Heart right ventricle (tissue), 16 donors: Measurements from ENCODE around the gene ACSF3. TPM values are rescaled to one million over a fixed set of nuclear protein-coding genes. Genes with fewer than 3 reads are reported as not detected.

Experiments
- ATAC-seq, 8 donors: fragments of 200-7000 bp; cut with Tn5 transposase; one replicate each; pipeline ENCODE4 v1.9.1; 2020; ENCODE audit warnings: mild to moderate bottlenecking in 8 of 8, moderate library complexity in 8 of 8, moderate number of reproducible peaks in 1 of 8
- DNase-seq, 2 donors: peaks; one replicate each; pipeline ENCODE4 v3.0.0-alpha.2; 2020
- H3K27ac ChIP-seq, 10 donors: fragments of 200-600 bp; sonication (generic) in 2 of 10; one replicate each; pipeline versions ENCODE4 v1.5.0 to v1.8.0; 2020 to 2022; ENCODE audit warnings: mild to moderate bottlenecking in 3 of 10
- H3K27me3 ChIP-seq, 7 donors: fragments of 200-600 bp; one replicate each; pipeline ENCODE4 v1.8.0; 2021 to 2022; ENCODE audit warnings: mild to moderate bottlenecking in 2 of 7
- H3K36me3 ChIP-seq, 9 donors: fragments of 200-600 bp; sonication (generic) in 1 of 9; one replicate each; pipeline versions ENCODE4 v1.5.0 to v1.8.0; 2020 to 2022; ENCODE audit warnings: mild to moderate bottlenecking in 2 of 9
- H3K4me1 ChIP-seq, 9 donors: fragments of 200-600 bp; sonication (generic) in 1 of 9; one replicate each; pipeline versions ENCODE4 v1.5.0 to v1.8.0; 2020 to 2022; ENCODE audit warnings: mild to moderate bottlenecking in 4 of 9
- H3K4me3 ChIP-seq, 10 donors: fragments of 200-600 bp; sonication (generic) in 2 of 10; one replicate each; pipeline versions ENCODE4 v1.5.0 to v1.8.0; 2020 to 2022; ENCODE audit warnings: mild to moderate bottlenecking in 7 of 10, moderate library complexity in 2 of 10
- H3K9me3 ChIP-seq, 11 donors: fragments of 200-600 bp in 10 of 11; sonication (generic) in 2 of 11; one replicate each; pipeline versions ENCODE4 v1.5.0 to v1.8.0; 2013 to 2022; ENCODE audit warnings: mild to moderate bottlenecking in 2 of 11, control low read depth in 1 of 11, moderate library complexity in 1 of 11
- WGBS, 2 donors: extraction: QIAGEN DNeasy Blood & Tissue Kit; methylation state at CpG; one replicate each; pipeline ENCODE4 v1.1.7; 2013; ENCODE audit warnings: inconsistent platforms in 1 of 2; 5-methylcytosine and 5-hydroxymethylcytosine counted together
- intact Hi-C, 10 donors: fragments of 100-400 bp; cut with DNase I; formaldehyde crosslinking; loops; one replicate each; pipeline versions ENCODE4 v1.11.1 to v1.14.2; 2022
- polyA plus RNA-seq, 2 donors: library from polyadenylated mRNA; stranded (reverse); fragments of 200-250 nt; gene quantifications; one replicate each; pipeline ENCODE4 v1.2.3, GENCODE V29; 2013
- total RNA-seq, 10 donors: library from RNA; stranded (reverse); fragmentation: NEBNext Ultra II Directional in 3 of 10; extraction: Animal tissue kit (Norgen Biotek cat#: 25700) in 3 of 10; gene quantifications; one replicate each; pipeline versions ENCODE4 v1.2.1 to v1.2.4, GENCODE V29; 2021 to 2023
- TF ChIP-seq, protein P1 (sequence below), 9 donors: fragments of 200-600 bp; sonication (generic) in 2 of 9; IDR thresholded peaks; one replicate each; pipeline versions ENCODE4 v1.5.0 to v1.8.0; 2021 to 2022; ENCODE audit warnings: antibody characterized with exemption in 9 of 9, mild to moderate bottlenecking in 5 of 9, moderate library complexity in 1 of 9
- donor health status: Arrhythmogenic right ventricular cardiomyopathy.
- donor health status: ischemic (EF 13 %, LVEDD 7.1; RV severe dilation, severe dysfunction).
- donor health status: healthy with polysubstance abuse.
- donor health status: DM: no; HTN: yes; CAD: no.
- donor health status: DM: no; HTN: no; CAD: no.
- donor health status: ischemic (EF 25% LVEDD 6.9; RV normal size, moderate dysfunction).
- donor health status: ischemic (EF 25% LVEDD 5.7; RV mildly dilated, moderate dysfunction).
- donor health status: healthy.
- donor health status: DM: yes; HTN: yes; CAD: no.
- donor health status: Ischemic cardiomyopathy.
- donor health status: ischemic (EF 35%, LVEDD 5.7; RV mildly dilated, moderate dysfunction).
- donor health status: nonischemic (EF 11% LVEDD 7.7; RV severe dilation, severe dysfunction).
- donor health status: DM: yes; HTN: yes; CAD: no.
- donor health status: PGD.
- donor health status: ischemic (EF 29% LVEDD 5.4; RV normal size, mild dysfunction).
- donor health status: nonischemic (EF 23%, LVEDD 6.1; RV moderate dilation, normal function).

The ACSF3 gene
- total and polyA plus RNA-seq, 12 donors: 11.0 to 36.9 (median 17.8) TPM

DNA sequence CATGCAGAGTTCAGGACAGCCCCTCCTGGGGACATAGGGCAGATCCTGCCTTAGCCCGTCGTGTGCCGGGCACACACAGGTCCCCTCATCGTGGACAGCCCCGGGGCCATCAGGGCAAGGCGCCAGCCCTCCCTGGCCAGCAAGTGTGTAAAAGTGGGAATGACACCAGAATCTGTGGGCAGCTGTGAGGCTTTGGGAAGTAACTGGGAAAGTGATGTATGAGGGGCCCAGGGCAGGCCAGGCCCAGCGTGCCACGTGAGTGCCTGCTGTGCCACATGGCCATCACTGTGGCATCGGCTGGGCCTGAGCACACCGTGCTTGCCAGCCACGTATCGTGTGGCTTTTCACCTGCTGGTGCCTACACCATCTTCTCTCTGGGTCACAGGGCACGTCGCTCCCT is 26.6 kb downstream of the ACSF3 start:
- TF ChIP-seq, protein P1, sequence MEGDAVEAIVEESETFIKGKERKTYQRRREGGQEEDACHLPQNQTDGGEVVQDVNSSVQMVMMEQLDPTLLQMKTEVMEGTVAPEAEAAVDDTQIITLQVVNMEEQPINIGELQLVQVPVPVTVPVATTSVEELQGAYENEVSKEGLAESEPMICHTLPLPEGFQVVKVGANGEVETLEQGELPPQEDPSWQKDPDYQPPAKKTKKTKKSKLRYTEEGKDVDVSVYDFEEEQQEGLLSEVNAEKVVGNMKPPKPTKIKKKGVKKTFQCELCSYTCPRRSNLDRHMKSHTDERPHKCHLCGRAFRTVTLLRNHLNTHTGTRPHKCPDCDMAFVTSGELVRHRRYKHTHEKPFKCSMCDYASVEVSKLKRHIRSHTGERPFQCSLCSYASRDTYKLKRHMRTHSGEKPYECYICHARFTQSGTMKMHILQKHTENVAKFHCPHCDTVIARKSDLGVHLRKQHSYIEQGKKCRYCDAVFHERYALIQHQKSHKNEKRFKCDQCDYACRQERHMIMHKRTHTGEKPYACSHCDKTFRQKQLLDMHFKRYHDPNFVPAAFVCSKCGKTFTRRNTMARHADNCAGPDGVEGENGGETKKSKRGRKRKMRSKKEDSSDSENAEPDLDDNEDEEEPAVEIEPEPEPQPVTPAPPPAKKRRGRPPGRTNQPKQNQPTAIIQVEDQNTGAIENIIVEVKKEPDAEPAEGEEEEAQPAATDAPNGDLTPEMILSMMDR (IDR thresholded peaks at IDR 0.05): no peak
- Histone ChIP-seq H3K27me3 (no peaks in the 10 kb centered on the region), H3K4me3 (no peak overlapping the region), H3K4me1 (peaks cover 0 to 19% (median 0%) of the 10 kb centered on the region in 9 donors), H3K27ac (no peak overlapping the region), H3K36me3 (peaks cover 0 to 90% (median 23%) of the 10 kb centered on the region in 9 donors), H3K9me3 (peaks cover 0 to 5% (median 0%) of the 10 kb centered on the region in 11 donors)
- DNase-seq (no peak), ATAC-seq (no peak)
- WGBS, 2 donors: 96 to 97% methylated on average over 14 of the region's 14 CpGs
- intact Hi-C loops: loop anchor here in 1 of 10 donors (2.0 kb wide), 1 partner anchor 41 kb away; no protein-coding TSS in a partner anchor

DNA sequence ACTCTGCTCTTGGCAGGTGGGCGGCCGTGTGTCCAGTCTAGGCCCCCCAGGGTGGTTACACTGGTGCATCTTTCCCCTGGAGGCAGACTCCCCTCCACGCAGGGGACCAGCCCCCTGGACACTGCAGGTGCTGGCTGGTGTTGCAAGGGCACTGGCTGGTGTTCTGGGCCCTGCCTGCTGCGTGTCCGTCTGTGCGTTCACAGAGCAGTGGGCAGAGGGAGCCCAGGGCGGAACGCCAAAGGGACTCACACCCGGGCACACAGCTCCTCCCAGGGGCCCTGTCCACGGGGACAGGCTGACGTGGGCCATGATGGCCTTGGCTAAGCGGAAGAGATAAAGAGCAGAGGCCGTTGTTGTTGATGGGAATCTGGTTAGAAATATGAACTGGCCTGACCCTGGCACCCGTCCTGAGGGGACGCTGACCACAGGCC is 27.3 kb downstream of the ACSF3 start:
- intact Hi-C loops: loop anchor here in 1 of 10 donors (2.0 kb wide), 1 partner anchor 42 kb away; no protein-coding TSS in a partner anchor
- WGBS, 2 donors: 88% methylated on average over 15 of the region's 15 CpGs
- peaks cover 0 to 92% (median 23%) of the 10 kb centered on the region in 9 donors for H3K36me3 ChIP-seq
- no peak for DNase-seq
- H3K9me3 ChIP-seq: peaks cover 0 to 12% (median 0%) of the 10 kb centered on the region in 11 donors
- H3K4me1 ChIP-seq: peaks cover 0 to 12% (median 0%) of the 10 kb centered on the region in 9 donors
- TF ChIP-seq, protein P1 (IDR thresholded peaks at IDR 0.05): no peak
- no peak overlapping the region for H3K4me3 ChIP-seq
- ATAC-seq: peak in 1 of 8 donors; percentile 14
- H3K27ac ChIP-seq: no peak overlapping the region
- H3K27me3 ChIP-seq: no peaks in the 10 kb centered on the region

DNA sequence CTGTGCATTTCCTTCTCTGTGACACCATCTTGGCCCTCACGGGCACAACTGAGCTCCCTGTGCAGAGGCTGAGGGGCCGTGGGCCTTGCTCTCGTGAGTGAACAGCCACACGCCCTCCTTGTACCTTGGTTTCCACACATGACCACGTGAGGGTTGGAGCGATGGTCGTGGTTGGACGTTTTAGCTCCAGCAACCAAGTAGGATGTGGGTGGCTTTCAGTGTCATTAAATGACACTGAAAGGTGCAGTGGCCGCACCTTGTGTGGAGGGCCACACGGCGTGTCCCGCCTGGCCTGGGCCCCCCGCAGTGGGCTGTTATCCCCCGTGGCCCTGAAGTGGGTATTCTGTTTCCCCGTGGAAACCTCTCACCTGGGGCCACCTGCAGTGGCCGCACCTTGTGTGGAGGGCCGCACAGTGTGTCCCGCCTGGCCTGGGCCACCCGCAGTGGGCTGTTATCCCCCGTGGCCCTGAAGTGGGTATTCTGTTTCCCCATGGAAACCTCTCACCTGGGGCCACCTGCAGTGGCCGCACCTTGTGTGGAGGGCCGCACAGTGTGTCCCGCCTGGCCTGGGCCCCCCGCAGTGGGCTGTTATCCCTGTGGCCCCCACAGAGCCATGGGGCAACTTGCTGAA is 28.2 kb downstream of the ACSF3 start:
- Histone ChIP-seq H3K36me3 (peaks cover 0 to 95% (median 23%) of the 10 kb centered on the region in 9 donors), H3K27me3 (no peaks in the 10 kb centered on the region), H3K4me3 (no peak overlapping the region), H3K9me3 (peaks cover 0 to 13% (median 0%) of the 10 kb centered on the region in 11 donors), H3K27ac (no peak overlapping the region), H3K4me1 (peaks cover 0 to 9% (median 0%) of the 10 kb centered on the region in 9 donors)
- DNase-seq (peak in 1 of 2 donors; percentile 2), ATAC-seq (no peak)
- intact Hi-C loops: loop anchor here in 1 of 10 donors (2.0 kb wide), 1 partner anchor 43 kb away; no protein-coding TSS in a partner anchor
- 91 to 98% methylated on average over 17 to 23 of the region's 24 CpGs for WGBS, 2 donors
- TF ChIP-seq, protein P1 (IDR thresholded peaks at IDR 0.05): no peak

DNA sequence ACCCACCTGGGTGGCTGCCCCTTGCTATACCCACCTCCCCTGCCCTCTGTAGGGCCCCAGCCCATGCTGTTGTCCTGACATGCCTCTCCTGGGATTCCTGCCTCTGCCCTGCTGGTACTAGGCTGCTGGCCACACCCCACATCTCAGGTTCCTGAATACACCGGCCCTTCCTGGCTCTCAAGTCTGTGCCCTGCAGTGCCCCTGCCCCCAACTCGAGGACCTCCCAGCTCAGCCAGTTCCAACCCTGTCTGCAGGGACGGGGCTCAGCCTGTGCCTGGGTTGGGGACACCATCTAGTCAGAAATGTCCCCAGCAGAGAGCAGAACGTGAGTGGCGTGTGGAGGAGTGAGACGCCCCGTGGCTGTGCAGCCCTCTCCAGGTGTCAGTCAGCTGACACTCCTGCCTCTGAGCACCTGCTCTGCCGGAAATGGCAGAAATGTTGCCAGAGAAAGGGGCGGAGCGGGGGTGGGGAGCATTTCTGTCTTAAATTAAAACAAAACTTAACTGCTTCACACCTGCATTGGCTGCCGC is 28.7 kb downstream of the ACSF3 start:
- no peak overlapping the region for H3K27ac ChIP-seq
- H3K4me3 ChIP-seq: no peak overlapping the region
- 88 to 89% methylated on average over 11 of the region's 11 CpGs for WGBS, 2 donors
- peaks cover 0 to 13% (median 0%) of the 10 kb centered on the region in 11 donors for H3K9me3 ChIP-seq
- DNase-seq (peak in 1 of 2 donors; percentile 2), ATAC-seq (no peak)
- intact Hi-C loops: no loop called here
- TF ChIP-seq, protein P1 (IDR thresholded peaks at IDR 0.05): no peak
- peaks cover 0 to 89% (median 19%) of the 10 kb centered on the region in 9 donors for H3K36me3 ChIP-seq
- H3K4me1 ChIP-seq: peaks cover 0 to 9% (median 0%) of the 10 kb centered on the region in 9 donors
- no peaks in the 10 kb centered on the region for H3K27me3 ChIP-seq
